H1 (cell line): ENCODE results near the gene TEX101. TPM values are rescaled to one million over a fixed set of nuclear protein-coding genes. Genes with fewer than 3 reads are reported as not detected.

ENCODE experiments used
- CTCF ChIP-seq, 3 experiments: IDR thresholded peaks; 1 replicate in 2 of 3; 2 replicates in 1 of 3; pipeline versions ENCODE4 v1.5.1 to v1.6.1; 2011; ENCODE audit warnings: low read length in 3 of 3, mild to moderate bottlenecking in 3 of 3, inconsistent platforms in 2 of 3, low read depth in 1 of 3, moderate library complexity in 1 of 3; ENCODE audit not compliant: insufficient read depth in 1 of 3; ENCODE audit errors: control extremely low read depth in 1 of 3
- MAFK ChIP-seq: IDR thresholded peaks from 2 replicates; pipeline ENCODE4 v1.6.1; 2012; ENCODE audit warnings: low read depth, mild to moderate bottlenecking, improper control_type of control experiment, low read length
- POLR2AphosphoS5 ChIP-seq: IDR thresholded peaks from 2 replicates; pipeline ENCODE4 v1.6.1; 2011; ENCODE audit warnings: low read depth, low read length
- SIRT6 ChIP-seq: IDR thresholded peaks from one replicate; pipeline ENCODE4 v1.7.1; 2012; ENCODE audit warnings: low read length, inconsistent platforms
- SP4 ChIP-seq: IDR thresholded peaks from 2 replicates; pipeline ENCODE4 v1.6.1; 2012; ENCODE audit warnings: low read length, inconsistent platforms
- polyA plus RNA-seq, 7 experiments: library from polyadenylated mRNA; depleted of rRNA in 3 of 7; stranded (reverse) in 5 of 7; unstranded in 2 of 7; fragments of >200 nt in 5 of 7; fragments of 200-250 nt in 2 of 7; gene quantifications; 1 replicate in 5 of 7; 2 replicates in 1 of 7; 4 replicates in 1 of 7; pipeline versions ENCODE4 v1.2.1 to v1.2.3, GENCODE V29; 2011 to 2013; ENCODE audit warnings: missing spikeins in 2 of 7, mixed read lengths in 2 of 7
- total RNA-seq: library from RNA; stranded (reverse); fragmentation: NEBNext Ultra II Directional; extraction: Animal tissue kit (Norgen Biotek cat#: 25700); gene quantifications from 2 replicates; pipeline ENCODE4 v1.2.1, GENCODE V29; 2021

TEX101 gene
- total and polyA plus RNA-seq, 2 of the 8 experiments (the other 6 are each of a cell fraction or from before 2014, with no cell fraction given) = 0.12 TPM; not detected in 1

GRCh38 chr19:43425567-43426392 lies 11.1 kb downstream of the TEX101 start (continued):
- TF ChIP-seq SIRT6 (no peak), CTCF (IDR thresholded peaks at IDR 0.05; ENCODE audit: control extremely low read depth in 1 of 3, insufficient read depth in 1 of 3, low read depth in 1 of 3, low read length in 3 of 3) (peak in 2 of 3 experiments; percentile 56 to 63; a peak in 2 of 4 replicates), MAFK (no peak), SP4 (no peak), POLR2AphosphoS5 (no peak)
- TF ChIP-seq, all 59 proteins: peak for 3
